Measurements from ENCODE around the gene FILIP1L.

The FILIP1L gene

DNA sequence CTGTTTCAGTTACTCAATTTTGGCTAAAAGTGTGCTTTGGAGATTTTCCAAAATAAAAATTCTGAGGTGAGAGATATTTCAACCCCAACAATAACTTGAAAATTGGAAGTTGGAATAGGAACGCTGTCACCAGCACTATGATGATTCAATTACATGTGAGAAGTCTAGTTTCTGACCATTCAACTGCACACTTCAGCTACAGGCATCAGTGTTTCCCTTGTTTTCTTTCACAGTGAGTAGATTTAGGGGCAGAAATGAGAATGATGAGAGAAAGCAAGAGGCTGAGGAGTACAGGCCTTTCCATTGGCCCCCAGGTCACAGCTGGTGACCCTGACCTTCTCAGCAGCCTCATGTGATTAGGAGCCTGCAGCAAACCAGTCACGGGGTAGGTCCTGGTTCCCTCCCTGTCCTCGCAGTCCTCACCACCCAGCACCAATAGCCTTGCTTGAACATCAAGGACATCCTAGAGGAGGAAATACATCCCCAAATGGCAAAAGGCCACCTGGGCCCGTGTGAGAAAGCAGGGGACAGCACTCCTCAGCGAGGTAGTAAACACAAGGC, 10.0 kb upstream of the FILIP1L start:
- no peak for DNase-seq

DNA sequence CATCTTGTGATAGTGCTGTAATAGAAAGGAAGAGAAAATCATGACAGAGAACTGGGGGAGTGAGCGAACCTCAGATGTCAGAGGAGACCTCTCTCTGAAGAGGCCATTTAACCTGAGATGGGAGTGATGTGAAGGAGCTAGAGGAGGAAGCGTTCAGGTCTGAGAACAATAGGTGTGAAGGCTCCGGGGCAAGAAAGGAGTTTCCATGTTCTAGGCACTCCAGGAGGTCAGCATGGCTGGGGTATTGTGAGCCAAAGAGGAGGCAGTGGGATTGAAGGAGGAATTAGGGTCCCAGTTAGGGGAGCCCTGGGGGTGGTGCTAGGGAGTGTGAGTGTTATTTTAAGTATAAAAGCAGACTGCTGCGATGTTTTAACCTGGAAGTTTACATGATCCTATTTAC, 8.8 kb upstream of the FILIP1L start:
- no peak for DNase-seq

DNA sequence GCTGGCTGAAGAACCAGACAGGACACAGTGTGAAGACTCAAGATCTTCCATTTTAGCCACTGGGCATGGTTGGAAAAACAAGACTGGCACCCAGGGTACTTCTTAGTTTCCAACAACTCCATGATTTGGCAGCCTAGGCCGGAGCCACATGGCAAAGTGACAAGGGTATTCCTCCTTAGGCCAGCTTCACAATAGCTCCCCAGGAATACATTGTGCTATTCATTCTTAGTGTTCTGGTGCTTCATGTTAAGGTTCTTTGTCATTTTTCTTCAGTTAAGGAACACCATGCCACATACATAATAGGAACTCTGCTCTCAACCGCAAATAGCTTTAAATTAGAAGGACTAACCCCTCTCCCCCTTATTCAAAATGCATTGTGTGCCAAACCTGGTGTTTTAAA, 8.0 kb upstream of the FILIP1L start:
- DNase-seq: no peak

DNA sequence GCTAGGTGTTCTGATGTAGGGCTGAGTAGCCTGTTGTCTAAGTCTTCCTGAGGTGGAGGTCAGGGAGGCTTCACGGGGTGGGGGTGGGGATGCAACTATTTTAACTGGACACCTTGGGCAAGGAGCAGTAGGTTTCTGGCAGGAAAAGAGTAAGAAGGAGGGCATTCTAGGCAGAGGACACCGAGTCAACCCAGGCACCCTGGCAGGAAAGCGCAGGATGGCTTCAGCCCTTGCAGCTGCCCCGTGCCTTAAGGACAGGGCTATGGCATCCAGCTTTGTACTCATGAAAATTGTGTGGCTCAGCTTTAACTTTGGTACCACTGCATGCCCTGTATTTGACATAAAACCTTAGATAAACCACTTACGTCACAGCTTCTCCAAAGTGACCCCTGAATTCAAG, 6.4 kb upstream of the FILIP1L start:
- DNase-seq: no peak

DNA sequence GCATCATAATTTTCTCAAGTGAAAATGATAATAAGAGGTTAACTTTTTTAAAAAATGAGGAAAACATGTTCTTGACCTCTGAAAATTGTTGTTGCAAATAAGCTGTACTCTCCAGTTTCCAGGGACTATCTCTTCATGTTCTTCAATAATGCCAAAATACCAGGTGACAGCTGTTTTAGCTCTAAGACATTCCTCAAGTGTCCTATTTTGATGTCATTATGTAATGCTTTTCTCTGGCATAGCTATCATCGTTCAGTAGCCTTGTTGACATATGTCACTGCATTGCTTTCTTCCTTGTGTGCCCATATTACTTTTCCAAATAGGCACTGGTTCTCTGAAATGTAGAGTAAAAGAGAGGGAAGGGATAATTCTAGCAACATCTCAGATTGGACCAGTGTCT, 5.7 kb upstream of the FILIP1L start:
- DNase-seq: no peak

DNA sequence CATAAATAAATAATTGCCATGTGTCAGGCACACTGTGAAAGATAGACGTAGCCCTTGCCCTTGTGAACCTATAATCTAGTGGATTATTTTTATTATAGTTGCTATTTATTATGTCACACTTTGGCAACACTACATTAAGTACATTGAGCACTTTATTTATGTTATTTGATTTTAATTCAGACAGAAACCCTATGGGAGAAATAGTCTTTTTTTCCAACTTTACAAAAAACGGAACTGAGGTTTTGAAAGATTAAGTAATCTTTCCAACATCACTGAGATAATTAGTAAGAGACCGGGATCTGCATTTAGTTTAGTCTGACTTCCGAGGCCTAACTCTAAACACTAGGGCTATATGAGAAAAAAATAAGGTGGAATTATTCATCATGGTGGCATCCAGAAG, 2.8 kb upstream of the FILIP1L start:
- no peak for DNase-seq

DNA sequence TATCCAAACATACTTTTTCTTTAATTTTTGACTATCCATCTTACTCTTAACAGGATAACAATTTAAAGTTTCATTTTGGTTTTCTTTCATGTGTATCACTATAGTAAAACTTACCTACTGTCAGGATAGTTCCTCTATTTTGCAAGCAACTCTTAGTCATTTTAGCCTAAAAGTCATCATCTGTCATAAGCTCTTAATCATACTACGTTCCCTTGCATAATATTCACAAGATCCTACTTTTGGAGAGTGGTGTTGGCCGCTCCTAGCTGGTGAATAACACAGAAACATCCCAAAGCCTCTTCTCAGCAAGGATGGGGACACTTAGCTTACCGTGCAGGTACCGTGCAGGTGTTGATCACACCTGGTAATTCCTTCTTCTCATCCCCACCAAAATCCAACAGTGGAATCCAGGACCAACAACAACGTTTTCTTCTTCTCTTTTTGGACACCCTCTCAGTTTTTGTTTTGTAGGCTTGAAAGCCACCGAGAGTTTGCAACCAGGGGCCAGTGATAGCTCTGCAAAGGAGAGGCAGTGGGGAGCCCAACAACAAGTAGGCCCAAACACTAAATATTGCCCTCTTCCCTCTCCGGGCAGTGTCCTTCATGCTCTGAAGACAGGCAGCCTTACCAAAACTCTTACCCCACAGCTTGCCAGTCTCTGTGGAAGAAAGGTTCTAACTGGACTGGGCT, 433 bp downstream of the FILIP1L start:
- DNase-seq: no peak

DNA sequence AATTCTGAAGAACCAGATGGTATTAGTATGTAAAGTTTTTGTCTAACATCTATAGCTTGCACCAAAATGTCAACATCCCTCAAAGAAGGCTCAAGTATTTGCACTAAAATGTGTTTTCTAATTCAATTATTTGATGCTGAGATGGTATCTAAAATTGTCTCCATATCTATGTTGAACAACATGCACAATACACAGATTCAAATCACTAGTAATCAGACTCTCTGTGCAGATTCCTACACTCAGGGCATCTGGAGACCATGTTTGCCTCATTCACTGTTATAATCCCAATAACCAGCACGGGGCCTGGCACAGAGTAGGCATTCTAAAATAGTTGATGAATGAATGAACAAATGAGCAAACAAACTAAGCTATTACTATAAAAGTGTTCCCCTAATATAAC, 2.6 kb downstream of the FILIP1L start:
- no peak for DNase-seq

DNA sequence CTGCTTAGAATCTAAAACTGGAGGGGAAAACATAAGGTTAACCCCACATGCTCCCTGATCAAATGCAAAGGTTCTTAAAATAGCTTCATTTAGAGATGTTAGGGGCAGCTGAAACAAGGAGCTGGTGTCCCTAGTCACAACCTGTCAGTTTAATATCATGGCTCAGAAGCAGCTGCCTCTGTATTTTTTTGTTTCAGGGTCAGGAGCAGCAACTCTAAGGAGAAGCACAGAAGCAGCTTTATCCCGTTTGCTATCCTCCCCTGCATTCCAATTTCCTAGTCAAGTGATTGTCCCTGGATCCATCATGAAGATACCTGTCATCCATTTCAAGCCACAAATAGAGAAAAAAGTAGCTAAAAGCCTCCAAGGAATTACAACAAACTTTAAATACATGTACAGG, 4.1 kb downstream of the FILIP1L start:
- no peak for DNase-seq

DNA sequence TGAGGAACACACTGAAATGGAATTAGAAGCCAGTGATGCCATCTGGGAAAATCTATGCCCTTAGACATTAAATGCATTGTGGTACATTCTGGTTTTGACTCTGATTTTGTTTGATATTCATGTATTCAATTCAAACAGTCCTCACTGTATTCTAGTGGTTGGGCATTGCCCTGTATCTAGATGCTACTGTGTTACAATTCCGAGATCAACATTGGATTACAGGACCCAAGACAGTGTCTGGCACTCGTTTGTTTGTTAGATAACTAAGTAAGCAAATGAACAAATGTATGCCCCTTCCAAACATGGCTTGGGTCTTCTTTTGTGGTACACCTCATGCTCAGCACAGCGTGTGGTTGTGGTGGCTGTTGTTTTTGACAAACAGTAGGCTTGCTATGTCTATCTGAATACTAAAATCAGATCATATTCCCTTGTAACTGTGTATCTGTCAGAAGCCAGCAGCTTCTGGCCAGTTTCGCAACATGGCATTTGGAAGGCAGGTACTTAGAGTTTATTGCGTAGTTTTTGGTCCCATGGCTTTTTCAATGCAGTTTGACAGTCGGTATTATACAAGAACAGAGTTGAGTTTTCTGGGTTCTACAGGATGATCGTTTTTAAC, 5.7 kb downstream of the FILIP1L start:
- no peak for DNase-seq

DNA sequence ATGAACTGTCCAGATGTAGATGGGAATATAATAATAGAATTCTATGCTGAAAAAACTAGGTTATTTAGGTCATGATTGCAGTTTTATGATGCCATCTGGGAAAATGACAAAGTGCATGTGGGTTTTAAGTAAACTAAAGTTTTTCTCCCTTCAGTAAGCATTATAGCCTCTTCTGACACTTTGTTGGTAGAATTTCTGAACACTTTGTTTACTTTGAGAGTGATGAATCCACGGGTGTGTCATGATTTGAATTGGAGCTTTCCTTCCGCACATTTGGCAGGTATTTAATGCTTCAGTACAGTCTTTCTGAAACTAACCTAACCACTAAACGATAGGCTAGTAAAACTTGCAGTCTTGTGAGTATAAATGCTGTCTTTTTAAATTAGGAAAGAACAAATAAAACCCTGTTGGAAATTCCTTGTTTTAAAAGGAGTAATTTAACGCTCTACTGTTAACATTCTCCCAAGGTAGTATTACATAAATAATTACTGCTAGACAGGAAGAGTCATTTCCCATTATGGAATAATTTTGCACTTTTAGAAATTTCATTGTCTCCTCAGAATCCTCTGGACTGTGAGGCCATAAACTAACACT, 7.0 kb downstream of the FILIP1L start:
- DNase-seq: no peak

DNA sequence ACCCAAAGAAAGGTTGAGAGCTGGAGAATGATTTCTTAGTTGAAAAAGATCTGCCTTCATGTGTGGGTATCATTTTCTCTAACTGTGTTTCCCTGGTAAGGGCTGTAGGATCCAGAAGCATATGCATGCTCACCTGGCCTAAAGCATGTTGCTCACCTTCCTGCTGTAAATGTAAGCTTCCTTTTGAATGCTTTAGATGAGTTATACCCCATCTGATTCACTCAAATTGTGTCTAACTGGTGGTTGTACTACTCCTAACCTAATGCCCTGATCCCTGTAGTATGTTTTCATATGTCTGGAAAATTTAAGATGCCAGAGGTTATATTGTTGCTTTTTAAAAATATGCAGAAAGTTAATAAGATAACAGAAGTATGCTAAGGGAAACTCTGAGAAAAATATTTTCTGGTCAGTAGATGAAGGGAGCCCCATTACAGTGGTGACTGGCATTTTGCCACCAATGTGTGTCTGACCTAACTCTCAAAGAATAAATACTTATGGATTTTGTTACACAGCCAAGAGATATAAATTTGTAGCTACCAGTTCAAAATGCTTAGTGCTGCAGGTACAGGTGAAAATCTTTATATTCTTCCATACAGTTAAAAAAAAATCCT, 7.7 kb downstream of the FILIP1L start:
- no peak for DNase-seq

DNA sequence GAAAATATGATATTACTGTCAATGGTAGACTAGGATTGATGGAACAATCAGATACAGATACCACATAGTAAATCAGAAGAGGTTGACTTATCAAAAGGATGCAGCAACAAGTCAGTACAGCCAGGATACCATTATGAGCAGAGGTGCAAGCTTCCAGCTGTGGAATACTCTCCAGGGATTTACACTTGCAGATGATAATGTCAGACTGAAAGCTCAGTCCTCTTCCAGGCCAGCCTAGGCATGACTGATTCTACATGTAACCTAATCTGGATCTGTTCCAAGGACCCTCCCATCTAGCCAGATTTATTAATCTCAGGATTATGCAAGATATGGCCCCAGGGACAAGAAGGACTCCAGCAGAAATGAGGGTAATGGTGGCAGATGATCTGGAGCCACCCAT, 8.2 kb downstream of the FILIP1L start:
- no peak for DNase-seq

DNA sequence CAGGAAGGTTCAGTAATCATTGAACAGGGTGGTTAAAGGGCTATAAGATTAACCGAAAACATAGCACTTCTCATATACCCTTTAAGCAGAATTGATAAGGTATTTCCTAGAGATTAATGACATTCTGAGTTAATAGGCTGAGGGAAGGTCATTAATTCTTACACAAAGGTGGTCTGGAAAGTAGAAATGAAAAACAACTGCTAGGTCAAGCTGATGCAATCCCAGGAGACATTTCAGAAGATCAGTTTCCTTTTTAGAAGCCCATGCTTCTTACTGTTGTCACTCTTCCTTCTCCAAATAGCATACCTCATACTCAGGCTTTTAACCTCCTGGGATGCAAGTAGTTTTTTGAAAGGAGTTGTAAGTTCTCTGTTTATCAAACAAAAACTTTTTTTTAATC, 8.8 kb downstream of the FILIP1L start:
- DNase-seq: no peak

DNA sequence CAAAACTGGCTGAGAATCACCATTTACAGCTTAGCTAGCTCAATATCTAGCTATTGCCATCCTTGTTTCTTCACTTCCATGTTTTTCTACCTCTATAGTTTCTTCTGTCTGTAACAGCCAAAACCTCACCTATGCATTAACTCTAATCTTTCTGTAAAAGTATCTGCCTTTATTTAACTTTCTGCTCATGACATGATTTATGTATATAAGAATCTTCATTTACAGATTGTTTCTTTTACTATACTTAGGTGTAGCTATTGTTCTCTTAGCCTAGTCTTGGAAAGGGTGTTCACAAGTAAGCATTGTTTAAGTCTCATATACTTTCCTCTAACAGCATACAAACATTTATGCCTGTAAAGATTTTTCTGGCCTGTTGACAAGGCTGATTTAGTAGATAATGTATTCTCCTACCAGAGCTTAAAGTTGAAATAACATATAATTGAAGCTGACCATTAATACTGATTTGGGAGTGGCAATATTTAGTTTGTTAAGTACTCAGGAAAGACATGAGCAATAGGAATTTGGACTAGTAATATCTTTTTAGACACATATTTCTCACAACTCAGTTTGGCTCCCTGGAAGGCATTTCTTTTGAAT, 9.4 kb downstream of the FILIP1L start:
- no peak for DNase-seq

DNA sequence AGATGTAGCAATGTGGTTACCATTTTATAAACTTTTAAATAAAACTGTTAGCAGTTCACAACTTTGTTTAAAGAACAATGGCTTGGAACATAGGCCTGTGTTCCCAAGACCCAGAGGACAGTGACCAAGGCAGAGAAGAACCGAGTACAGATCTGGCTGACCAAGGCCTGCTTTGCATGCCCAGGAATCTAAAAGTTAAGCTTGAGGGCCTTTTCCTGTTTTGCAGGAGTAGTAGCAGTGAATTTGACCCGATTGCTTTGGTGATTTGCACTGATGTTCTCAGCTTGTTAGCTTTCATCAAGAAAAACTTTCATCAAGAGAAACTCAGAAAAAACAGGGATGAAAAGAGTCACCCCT, 9.9 kb downstream of the FILIP1L start:
- DNase-seq: no peak

DNA sequence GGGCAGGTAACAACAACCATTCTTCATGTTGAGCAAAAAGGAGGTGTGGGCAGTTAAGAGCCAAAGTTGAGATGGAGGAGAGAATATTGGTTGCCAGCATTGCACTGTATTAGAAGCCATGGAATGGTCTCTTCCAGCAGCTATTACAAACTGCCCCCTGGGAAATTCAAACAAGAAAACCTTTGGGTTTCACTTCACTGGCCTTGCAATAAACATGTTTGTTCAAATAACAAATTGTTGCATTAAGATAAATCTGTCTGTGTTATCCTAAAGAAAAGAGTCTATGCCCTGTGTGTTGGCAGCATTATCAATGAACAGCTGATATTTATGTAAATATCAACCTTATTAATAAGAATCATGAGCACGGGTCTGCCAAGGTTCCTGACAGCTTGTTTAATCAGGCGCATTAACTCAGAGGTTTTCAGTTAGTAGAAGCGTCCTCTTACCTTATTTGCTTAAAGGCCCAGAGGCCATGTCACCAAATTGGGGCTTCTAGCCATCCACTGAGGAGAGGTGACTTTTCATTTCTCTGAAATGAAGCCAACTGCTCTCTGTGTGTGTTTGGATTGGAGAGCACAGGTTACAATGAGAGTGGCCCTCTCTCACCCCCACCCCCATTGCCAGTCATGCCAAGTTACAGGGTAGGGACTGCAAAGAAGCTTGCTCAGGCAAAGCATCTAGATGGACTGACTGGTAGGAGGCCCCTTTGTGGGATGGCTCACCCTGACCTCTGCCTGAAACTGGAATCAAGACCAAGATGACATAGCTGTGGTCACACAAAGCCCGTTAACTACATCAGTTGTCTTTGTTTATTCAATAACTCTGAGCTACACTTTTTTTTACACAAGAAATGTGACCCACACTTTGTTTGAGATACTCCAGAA, 10.5 kb downstream of the FILIP1L start:
- no peak for DNase-seq

DNA sequence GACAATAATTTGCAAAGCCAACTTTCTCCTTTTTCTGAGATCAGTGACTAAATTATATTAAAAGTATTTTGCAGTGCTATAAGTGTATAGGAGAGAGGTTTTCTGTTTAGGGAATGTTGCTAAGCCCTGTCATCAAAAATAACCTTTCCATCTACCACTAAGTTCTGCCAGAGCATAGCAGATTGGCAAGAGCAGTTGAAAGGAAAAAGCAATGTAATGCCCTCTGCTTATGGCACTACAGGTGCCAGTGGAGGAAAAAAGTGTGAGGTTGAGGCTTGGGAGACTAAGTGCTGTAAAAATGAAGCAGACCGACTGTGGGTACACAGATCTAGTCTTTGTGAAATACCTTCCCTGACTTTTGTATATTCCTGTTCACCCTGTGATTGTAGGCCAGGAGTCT, 11.5 kb downstream of the FILIP1L start:
- DNase-seq: no peak

DNA sequence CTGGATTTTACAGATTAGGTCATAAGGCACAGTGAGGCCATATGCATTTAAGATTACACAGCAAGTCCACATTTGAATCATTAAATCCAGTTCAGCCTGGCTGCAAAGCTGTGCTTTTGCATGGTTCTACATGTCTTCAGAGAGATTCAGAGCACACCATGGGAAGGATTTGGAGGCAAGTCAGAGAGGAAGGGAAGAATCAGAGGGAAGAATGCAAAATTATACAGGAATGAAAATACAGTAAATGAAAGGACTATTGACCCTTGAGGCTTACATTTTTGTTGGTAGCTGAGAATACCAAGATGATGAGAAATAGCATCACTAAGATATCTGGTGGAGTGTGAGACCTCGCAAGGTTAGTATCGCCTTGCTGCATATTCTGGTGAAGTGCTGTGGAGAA, 13.9 kb downstream of the FILIP1L start:
- DNase-seq: no peak

DNA sequence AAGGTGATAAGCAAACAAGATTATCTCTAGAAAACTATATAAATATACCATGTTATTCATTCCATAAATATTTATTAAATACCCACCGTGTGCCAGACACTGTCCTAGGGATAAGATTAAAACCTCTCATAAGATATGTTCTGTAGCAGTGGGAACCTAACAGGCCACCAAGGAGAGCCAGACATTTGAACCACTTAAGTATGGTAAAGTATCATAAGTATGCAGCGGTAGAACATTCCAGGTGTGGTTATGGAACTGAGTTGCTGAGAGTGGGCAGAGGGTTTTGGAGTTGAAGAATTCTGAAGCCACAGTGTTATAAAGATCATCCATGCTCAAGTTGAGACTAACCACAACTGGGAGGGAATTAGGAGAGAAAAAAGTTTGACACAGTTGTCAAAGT, 14.7 kb downstream of the FILIP1L start:
- no peak for DNase-seq

DNA sequence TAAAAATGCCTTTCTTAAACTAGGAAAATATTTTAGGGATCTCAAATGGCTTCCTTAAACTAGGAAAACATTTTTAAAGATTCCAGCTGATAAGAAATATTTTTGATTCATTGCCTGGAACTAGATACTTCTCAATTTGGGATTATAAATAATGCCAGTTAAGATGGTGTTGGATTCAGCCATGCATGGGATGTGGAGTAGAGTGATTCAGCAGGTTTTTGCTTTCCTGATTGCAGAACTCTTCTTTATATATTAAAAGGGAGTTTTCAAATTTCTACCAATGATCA, 15.6 kb downstream of the FILIP1L start:
- no peak for DNase-seq

DNA sequence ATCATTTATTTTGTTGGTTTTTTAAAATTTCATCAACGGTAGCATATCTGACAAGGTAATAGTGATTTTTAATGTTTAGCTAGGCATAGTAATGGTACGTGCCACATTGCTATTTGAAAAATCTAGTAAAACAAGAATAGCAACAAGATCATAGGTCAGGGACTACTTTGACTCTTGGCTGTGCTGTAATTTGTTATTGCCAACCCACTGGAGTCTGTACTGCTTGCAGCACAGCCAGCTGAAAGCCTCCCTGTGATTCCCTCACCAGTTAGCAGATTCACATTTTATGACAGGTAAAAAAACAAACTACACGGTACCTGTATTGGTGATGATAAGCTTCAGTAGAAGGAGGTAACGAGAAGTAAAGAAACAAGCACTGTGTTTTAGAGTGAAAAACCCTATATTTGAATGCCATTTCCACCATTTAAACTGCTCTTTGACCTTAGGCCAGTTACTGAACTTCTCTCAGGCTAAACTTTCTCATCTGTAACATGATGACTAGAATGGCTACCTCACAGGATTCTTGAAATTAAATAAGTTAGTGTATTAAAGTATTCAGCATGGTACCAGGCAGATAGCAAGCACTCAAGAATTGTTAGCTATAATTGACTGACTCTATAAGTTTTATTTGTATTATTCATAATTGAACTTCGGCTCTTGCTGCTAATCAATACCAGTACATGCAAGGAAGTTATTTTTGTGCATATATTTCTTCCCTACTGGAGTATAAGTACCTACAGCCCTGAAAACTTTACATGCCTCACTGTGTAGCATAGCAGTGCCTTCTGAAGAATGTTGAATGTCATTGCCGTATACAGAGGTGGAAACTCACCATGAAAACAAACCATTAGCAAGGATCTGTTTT, 16.1 kb downstream of the FILIP1L start:
- no peak for DNase-seq

Data from CD4-positive, alpha-beta T cell treated with Interleukin-4 for 4 hours (primary cell).